BJ (cell line): ENCODE data around the gene HHAT. TPM values are rescaled to one million over a fixed set of nuclear protein-coding genes. Genes with fewer than 3 reads are reported as not detected.

Experiments used
- CTCF ChIA-PET: fragments of 350-600 bp; formaldehyde crosslinking; extraction: SDS; loops from one replicate; lab custom pipeline; 2021; ENCODE audit warnings: antibody characterized with exemption, inconsistent platforms; lab: Yijun Ruan, JAX
- POLR2A ChIA-PET: fragments of 300-600 bp; sonication (Branson Sonifier 250); formaldehyde crosslinking; extraction: SDS; loops from one replicate; lab custom pipeline; 2021; ENCODE audit warnings: antibody characterized with exemption; lab: Charles Lee
- DNase-seq: peaks from one replicate; pipeline ENCODE4 v3.0.0-alpha.2; 2011; ENCODE audit warnings: low read depth
- H3K27me3 ChIP-seq: 2 replicates; pipeline ENCODE4 v1.6.0; 2011; ENCODE audit warnings: low read length; ENCODE audit not compliant: control insufficient read depth, insufficient read depth
- H3K36me3 ChIP-seq: 2 replicates; pipeline ENCODE4 v1.5.1; 2011; ENCODE audit warnings: low read length; ENCODE audit not compliant: control insufficient read depth, insufficient read depth
- H3K4me3 ChIP-seq: 2 replicates; pipeline ENCODE4 v1.5.1; 2011; ENCODE audit warnings: low read depth, mild to moderate bottlenecking, control low read depth, low read length
- CTCF ChIP-seq: IDR thresholded peaks from 2 replicates; pipeline ENCODE4 v1.5.1; 2011; ENCODE audit warnings: low read depth, mild to moderate bottlenecking, control low read depth, inconsistent platforms, low read length, moderate library complexity; ENCODE audit not compliant: insufficient read depth
- polyA plus RNA-seq: library from polyadenylated mRNA; depleted of rRNA; stranded (reverse); fragments of >200 nt; gene quantifications from 2 replicates; pipeline ENCODE4 v1.2.3, GENCODE V29; 2011

Gene HHAT
- polyA plus RNA-seq, 1 experiment, result 6.6 TPM

- CTCF ChIA-PET, result interaction anchor here (0.6 to 2.4 kb wide), 2 partner anchors 28 to 381 kb away, joined by 3 to 6 read pairs; no protein-coding TSS in a partner anchor
Observed at GRCh38 chr1:210332719-210333398, 4.2 kb downstream of the HHAT start.

GRCh38 chr1:210335001-210335400 is 6.3 kb downstream of the HHAT start:
- ChIA-PET CTCF (interaction anchor here (2.4 kb wide), 1 partner anchor 26 kb away, joined by 6 read pairs; no protein-coding TSS in a partner anchor), POLR2A (no interaction called here)
- Histone ChIP-seq H3K4me3 (no peak overlapping the region), H3K36me3 (no peaks in the 10 kb centered on the region), H3K27me3 (no peaks in the 10 kb centered on the region)
- DNase-seq, result no peak
- TF ChIP-seq CTCF, result no peak

More at GRCh38 chr1:210332719-210333398, 4.2 kb downstream of the HHAT start:
- TF ChIP-seq CTCF, result no peak
- Histone ChIP-seq H3K4me3 (no peak overlapping the region), H3K27me3 (no peaks in the 10 kb centered on the region), H3K36me3 (no peaks in the 10 kb centered on the region)
- no peak for DNase-seq
- POLR2A ChIA-PET, result no interaction called here

GRCh38 chr1:210336362-210336761 is 7.7 kb downstream of the HHAT start:
- POLR2A ChIA-PET, result no interaction called here
- Histone ChIP-seq H3K36me3 (no peaks in the 10 kb centered on the region), H3K27me3 (no peaks in the 10 kb centered on the region), H3K4me3 (no peak overlapping the region)
- no peak for DNase-seq
- CTCF ChIA-PET, result no interaction called here
- no peak for TF ChIP-seq CTCF

GRCh38 chr1:210339500-210339899 is 10.8 kb downstream of the HHAT start:
- Histone ChIP-seq H3K4me3 (no peak overlapping the region), H3K27me3 (no peaks in the 10 kb centered on the region), H3K36me3 (no peaks in the 10 kb centered on the region)
- ChIA-PET CTCF (interaction anchor here (0.8 to 1.2 kb wide), 2 partner anchors 10 to 20 kb away, joined by 3 to 4 read pairs; no protein-coding TSS in a partner anchor), POLR2A (no interaction called here)
- DNase-seq, result no peak
- TF ChIP-seq CTCF, result no peak

GRCh38 chr1:210340311-210340710 is 11.6 kb downstream of the HHAT start:
- CTCF ChIA-PET, result interaction anchor here (1.4 kb wide), 1 partner anchor 20 kb away, joined by 3 read pairs; no protein-coding TSS in a partner anchor
- Histone ChIP-seq H3K27me3 (no peaks in the 10 kb centered on the region), H3K4me3 (no peak overlapping the region), H3K36me3 (no peaks in the 10 kb centered on the region)
- DNase-seq, result no peak
- TF ChIP-seq CTCF, result no peak
- POLR2A ChIA-PET, result no interaction called here
